HepG2 (cell line): Measurements from ENCODE around the gene QKI. TPM values are rescaled to one million over a fixed set of nuclear protein-coding genes. Genes with fewer than 3 reads are reported as not detected.

Source experiments
- ADNP ChIP-seq: sonication (generic); formaldehyde crosslinking; IDR thresholded peaks from 2 replicates; pipeline ENCODE4 v1.4.0; 2020; ENCODE audit warnings: missing genetic modification reagents
- ASH2L ChIP-seq: fragments of 300-600, 200-600 bp; sonication (generic); IDR thresholded peaks from 2 replicates; pipeline ENCODE4 v1.7.0; 2017; ENCODE audit warnings: low read depth, mild to moderate bottlenecking, moderate library complexity, mixed read lengths, low read length; ENCODE audit not compliant: insufficient read length
- FOXJ3 ChIP-seq: sonication (generic); formaldehyde crosslinking; IDR thresholded peaks from 2 replicates; pipeline ENCODE4 v1.4.0; 2020; ENCODE audit warnings: missing genetic modification reagents, mild to moderate bottlenecking, borderline replicate concordance
- FOXM1 ChIP-seq: sonication (generic); formaldehyde crosslinking; IDR thresholded peaks from 2 replicates; pipeline ENCODE4 v1.5.0; 2020; ENCODE audit warnings: missing genetic modification reagents
- FOXO1 ChIP-seq: sonication (generic); formaldehyde crosslinking; IDR thresholded peaks from 2 replicates; pipeline ENCODE4 v1.4.0; 2020; ENCODE audit warnings: missing genetic modification reagents
- KDM5B ChIP-seq: sonication (generic); formaldehyde crosslinking; IDR thresholded peaks from 2 replicates; pipeline ENCODE4 v1.4.0; 2020; ENCODE audit warnings: missing genetic modification reagents, mild to moderate bottlenecking, borderline replicate concordance
- KMT2B ChIP-seq: IDR thresholded peaks from 2 replicates; pipeline ENCODE4 v1.6.1; 2016; ENCODE audit warnings: missing genetic modification reagents, missing compliant biosample characterization
- MXD4 ChIP-seq: IDR thresholded peaks from 2 replicates; pipeline ENCODE4 v1.6.1; 2016; ENCODE audit warnings: mild to moderate bottlenecking, missing biosample characterization, missing genetic modification reagents
- NFKBIZ ChIP-seq: IDR thresholded peaks from 2 replicates; pipeline ENCODE4 v1.6.1; 2018; ENCODE audit warnings: missing genetic modification reagents, missing compliant biosample characterization
- PRDM4 ChIP-seq: sonication (generic); formaldehyde crosslinking; IDR thresholded peaks from 2 replicates; pipeline ENCODE4 v1.9.0; 2021; ENCODE audit warnings: missing genetic modification reagents, borderline replicate concordance
- PRPF4 ChIP-seq: fragments of 200-400 bp; formaldehyde crosslinking; IDR thresholded peaks from 2 replicates; pipeline ENCODE4 v1.6.1; 2016; ENCODE audit warnings: low read length, low read depth; ENCODE audit not compliant: poor library complexity, severe bottlenecking
- TERF1 ChIP-seq: sonication (generic); formaldehyde crosslinking; IDR thresholded peaks from 2 replicates; pipeline ENCODE4 v1.8.0; 2022; ENCODE audit warnings: mild to moderate bottlenecking, missing genetic modification reagents, moderate library complexity
- U2AF2 ChIP-seq: fragments of 200-400 bp; formaldehyde crosslinking; IDR thresholded peaks from 2 replicates; pipeline ENCODE4 v1.6.1; 2017; ENCODE audit warnings: low read depth, mild to moderate bottlenecking, low read length
- ZBTB2 ChIP-seq: sonication (generic); formaldehyde crosslinking; IDR thresholded peaks from 2 replicates; pipeline ENCODE4 v1.8.0; 2022; ENCODE audit warnings: low read depth, missing genetic modification reagents
- ZFP36L2 ChIP-seq: sonication (generic); formaldehyde crosslinking; IDR thresholded peaks from 2 replicates; pipeline ENCODE4 v1.4.0; 2020; ENCODE audit warnings: missing genetic modification reagents
- ZFP82 ChIP-seq: sonication (generic); formaldehyde crosslinking; IDR thresholded peaks from 2 replicates; pipeline ENCODE4 v1.5.1; 2020; ENCODE audit warnings: mild to moderate bottlenecking, missing genetic modification reagents, borderline replicate concordance
- ZNF251 ChIP-seq: sonication (generic); formaldehyde crosslinking; IDR thresholded peaks from 2 replicates; pipeline ENCODE4 v1.9.0; 2021; ENCODE audit warnings: mild to moderate bottlenecking, missing genetic modification reagents
- ZNF557 ChIP-seq: sonication (generic); formaldehyde crosslinking; IDR thresholded peaks from 2 replicates; pipeline ENCODE4 v1.4.0; 2020; ENCODE audit warnings: missing genetic modification reagents
- ZNF580 ChIP-seq: IDR thresholded peaks from 2 replicates; pipeline ENCODE4 v1.6.1; 2016; ENCODE audit warnings: low read depth, borderline replicate concordance
- ZNF639 ChIP-seq: conservative IDR thresholded peaks from 2 replicates; pipeline ENCODE4 v1.6.1; 2018; ENCODE audit warnings: missing genetic modification reagents
- ZNF737 ChIP-seq: sonication (generic); formaldehyde crosslinking; IDR thresholded peaks from 2 replicates; pipeline ENCODE4 v1.5.0; 2020; ENCODE audit warnings: missing genetic modification reagents, mild to moderate bottlenecking, borderline replicate concordance
- polyA plus RNA-seq, 8 experiments: library from polyadenylated mRNA; depleted of rRNA in 3 of 8; stranded (reverse) in 7 of 8; unstranded in 1 of 8; fragments of >200 nt; fragmentation: Illumina TruSeq in 4 of 8; extraction: Trizol in 4 of 8; gene quantifications; 2 replicates each; pipeline versions ENCODE4 v1.2.1 to v1.2.3, GENCODE V29; 2011 to 2016; ENCODE audit warnings: low read depth in 4 of 8, missing spikeins in 1 of 8, mixed read lengths in 1 of 8; ENCODE audit not compliant: insufficient read depth in 1 of 8
- total RNA-seq, 5 experiments: library from RNA; depleted of rRNA; stranded (reverse); fragments of >200 nt; fragmentation: Illumina TruSeq; extraction: Trizol; gene quantifications; 2 replicates each; pipeline ENCODE4 v1.2.3, GENCODE V29; 2016; ENCODE audit warnings: low read depth in 1 of 5

The QKI gene
- total and polyA plus RNA-seq, 2 of the 13 experiments (the other 11 are each of a cell fraction or from before 2014, with no cell fraction given) = 136 to 137 TPM

- TF ChIP-seq U2AF2 (no peak), ADNP (CRISPR knock-in tag) (no peak), ZFP82 (peak; percentile 99), KMT2B (CRISPR knock-in tag) (peak; percentile 15; the same call in 1 of the 2 replicates), ZNF737 (CRISPR knock-in tag) (no peak), PRPF4 (no peak), ZNF639 (peak; percentile 71), ZBTB2 (CRISPR knock-in tag) (peak; percentile 95), ZNF557 (no peak), FOXJ3 (CRISPR knock-in tag) (0 out of 2 replicates have a peak, but pooled peaks have one; percentile 47), PRDM4 (CRISPR knock-in tag) (no peak), ZNF580 (CRISPR knock-in tag) (no peak), TERF1 (no peak), ASH2L (peak; percentile 97), ZFP36L2 (CRISPR knock-in tag) (no peak), ZNF251 (CRISPR knock-in tag) (0 out of 2 replicates have a peak, but pooled peaks have one; percentile 71), KDM5B (CRISPR knock-in tag) (peak; percentile 94), FOXO1 (peak; percentile 32; the same call in 1 of the 2 replicates), FOXM1 (CRISPR knock-in tag) (no peak), NFKBIZ (CRISPR knock-in tag) (no peak), MXD4 (CRISPR knock-in tag) (peak; percentile 81; the same call in 1 of the 2 replicates)
These were observed 987 bp upstream of the QKI start (continued) for GRCh38 chr6:163413345-163414116.
